ENCODE measurements around the gene EIF5AL1. TPM values are rescaled to one million over a fixed set of nuclear protein-coding genes. Genes with fewer than 3 reads are reported as not detected.
"Not testable (repeated sequence)": the region's sequence is repeated elsewhere in the genome, so short reads cannot be mapped to it uniquely, and the experiment has no call there.

EIF5AL1 gene
- polyA plus RNA-seq (2013, experiment 1 of 2): 3.6 TPM
- 3.4 TPM for polyA plus RNA-seq (2013, experiment 2 of 2)

DNA sequence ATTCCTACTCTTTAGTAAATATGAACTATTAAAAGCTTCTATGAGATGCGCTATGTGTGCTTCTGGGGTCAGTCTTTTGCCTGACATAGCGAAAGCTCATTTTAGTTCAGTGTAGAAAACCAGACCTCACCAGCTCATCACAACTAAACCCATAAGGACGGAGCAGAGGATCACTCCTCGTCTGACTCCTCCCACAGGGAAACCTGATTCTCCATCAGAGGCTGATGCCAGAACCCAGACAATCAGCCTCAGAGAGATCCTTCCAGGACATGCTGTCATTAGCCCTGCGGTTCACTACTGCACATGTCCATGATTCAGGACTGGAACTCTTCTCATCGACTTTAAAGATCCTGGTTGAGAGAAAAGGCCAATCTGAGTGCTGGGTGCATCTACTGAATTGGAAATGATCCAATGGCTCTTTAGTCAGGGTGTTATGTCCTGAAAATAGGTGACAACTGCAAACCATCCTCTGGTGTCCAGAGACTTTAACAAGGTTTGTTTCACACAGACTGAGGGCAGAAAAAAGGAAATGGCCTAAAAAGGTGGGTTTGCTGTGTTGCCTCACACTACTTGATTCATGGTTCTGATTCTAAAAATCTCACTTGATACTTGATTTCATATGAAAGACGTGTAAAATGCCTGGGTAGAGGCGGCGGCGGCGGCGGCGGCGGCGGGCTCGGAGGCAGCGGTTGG is at the start of gene EIF5AL1:
Gene EIF5AL1, plus strand, starts transcription at position 643 of the 693 bp plus-strand sequence. CDS start 117 bp downstream, outside the sequence.
- not testable (repeated sequence) for H3K4me3 ChIP-seq (ENCODE audit: extremely low read depth, insufficient read depth, low read length, poor library complexity, severe bottlenecking); H3K9me3 ChIP-seq (ENCODE audit: control insufficient read depth, low read length); H3K27ac ChIP-seq (ENCODE audit: low read depth, low read length, severe bottlenecking); H3K4me1 ChIP-seq (ENCODE audit: control insufficient read depth, insufficient read depth, low read length, poor library complexity, severe bottlenecking); H3K36me3 ChIP-seq (ENCODE audit: control insufficient read depth, insufficient read depth, low read length)
- no CpG with 5 or more reads among the region's 17 CpGs for WGBS, 2 experiments (ENCODE audit: insufficient coverage in 2 of 2)

DNA sequence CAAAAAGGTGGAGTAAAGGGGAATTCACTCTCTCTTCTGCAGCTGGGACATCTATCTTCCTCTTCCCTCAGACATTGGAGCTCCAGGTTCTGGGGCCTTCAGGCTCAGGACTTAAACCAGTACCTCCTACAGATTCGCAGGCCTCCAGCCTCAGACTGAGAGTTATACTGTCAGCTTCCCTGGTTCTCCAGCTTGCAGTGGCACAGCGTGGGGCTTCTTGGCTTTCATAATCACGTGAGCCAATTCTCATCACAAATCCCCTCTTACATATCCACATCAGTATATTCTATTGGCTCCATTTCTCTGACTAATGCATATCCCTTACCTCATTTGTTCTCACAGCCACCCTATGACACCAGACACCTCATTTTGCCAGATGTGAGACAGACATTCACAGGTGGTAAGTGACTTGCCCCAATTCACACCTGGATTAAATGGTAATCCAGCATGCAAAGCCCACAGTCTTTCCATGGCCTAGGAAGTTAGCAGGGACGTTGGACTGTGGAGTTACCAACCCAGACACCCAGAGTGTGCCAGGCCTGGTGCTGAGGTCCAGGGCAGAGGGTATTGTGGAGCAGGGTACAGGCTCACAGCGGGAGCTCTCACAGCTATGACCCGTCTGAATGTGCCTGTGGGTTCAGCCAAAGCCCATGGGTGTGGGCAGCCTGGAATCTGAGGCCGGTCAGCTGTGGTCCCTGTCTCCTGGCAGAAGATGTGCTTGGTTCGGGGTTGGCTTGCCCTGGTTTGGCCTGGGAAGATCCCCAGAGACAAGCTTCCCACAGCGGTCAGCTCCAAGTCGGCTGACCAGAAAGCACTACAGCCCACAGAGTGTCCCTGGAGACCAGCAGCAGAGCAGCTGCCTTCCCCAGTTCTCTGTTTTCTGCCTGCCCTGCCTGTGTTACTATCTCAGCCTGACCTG is 48.5 kb upstream of the EIF5AL1 start:
- WGBS, 2 experiments (ENCODE audit: insufficient coverage in 2 of 2): 89 to 95% methylated on average over 10 of the region's 10 CpGs
- Histone ChIP-seq H3K36me3 (ENCODE audit: control insufficient read depth, insufficient read depth, low read length) (no peaks in the 10 kb centered on the region), H3K4me1 (ENCODE audit: control insufficient read depth, insufficient read depth, low read length, poor library complexity, severe bottlenecking) (no peaks in the 10 kb centered on the region), H3K4me3 (ENCODE audit: extremely low read depth, insufficient read depth, low read length, poor library complexity, severe bottlenecking) (no peak overlapping the region), H3K9me3 (ENCODE audit: control insufficient read depth, low read length) (no peaks in the 10 kb centered on the region), H3K27ac (ENCODE audit: low read depth, low read length, severe bottlenecking) (no peak overlapping the region)

- no peak overlapping the region for H3K4me3 ChIP-seq (ENCODE audit: extremely low read depth, insufficient read depth, low read length, poor library complexity, severe bottlenecking)
- H3K36me3 ChIP-seq (ENCODE audit: control insufficient read depth, insufficient read depth, low read length): no peaks in the 10 kb centered on the region
- H3K9me3 ChIP-seq (ENCODE audit: control insufficient read depth, low read length): no peaks in the 10 kb centered on the region
- no peak overlapping the region for H3K27ac ChIP-seq (ENCODE audit: low read depth, low read length, severe bottlenecking)
- no peaks in the 10 kb centered on the region for H3K4me1 ChIP-seq (ENCODE audit: control insufficient read depth, insufficient read depth, low read length, poor library complexity, severe bottlenecking)
- 100% methylated on average over 2 of the region's 3 CpGs; no CpG with 5 or more reads in 1 of the 2 experiments for WGBS, 2 experiments (ENCODE audit: insufficient coverage in 2 of 2)
Measured at GRCh38 chr10:79465341-79465740, 47.0 kb upstream of the EIF5AL1 start.

GRCh38 chr10:79468015-79468560 is 44.2 kb upstream of the EIF5AL1 start:
- 83 to 91% methylated on average over 2 of the region's 3 CpGs for WGBS, 2 experiments (ENCODE audit: insufficient coverage in 2 of 2)
- Histone ChIP-seq H3K4me1 (ENCODE audit: control insufficient read depth, insufficient read depth, low read length, poor library complexity, severe bottlenecking) (no peaks in the 10 kb centered on the region), H3K9me3 (ENCODE audit: control insufficient read depth, low read length) (no peaks in the 10 kb centered on the region), H3K27ac (ENCODE audit: low read depth, low read length, severe bottlenecking) (no peak overlapping the region), H3K36me3 (ENCODE audit: control insufficient read depth, insufficient read depth, low read length) (no peaks in the 10 kb centered on the region), H3K4me3 (ENCODE audit: extremely low read depth, insufficient read depth, low read length, poor library complexity, severe bottlenecking) (no peak overlapping the region)

- no peaks in the 10 kb centered on the region for H3K4me1 ChIP-seq (ENCODE audit: control insufficient read depth, insufficient read depth, low read length, poor library complexity, severe bottlenecking)
- H3K4me3 ChIP-seq (ENCODE audit: extremely low read depth, insufficient read depth, low read length, poor library complexity, severe bottlenecking): no peak overlapping the region
- no peaks in the 10 kb centered on the region for H3K9me3 ChIP-seq (ENCODE audit: control insufficient read depth, low read length)
- 82 to 95% methylated on average over 4 to 5 of the region's 6 CpGs for WGBS, 2 experiments (ENCODE audit: insufficient coverage in 2 of 2)
- no peaks in the 10 kb centered on the region for H3K36me3 ChIP-seq (ENCODE audit: control insufficient read depth, insufficient read depth, low read length)
- H3K27ac ChIP-seq (ENCODE audit: low read depth, low read length, severe bottlenecking): no peak overlapping the region
Measured at GRCh38 chr10:79468841-79469585, 43.3 kb upstream of the EIF5AL1 start.

- Histone ChIP-seq H3K36me3 (ENCODE audit: control insufficient read depth, insufficient read depth, low read length) (no peaks in the 10 kb centered on the region), H3K4me3 (ENCODE audit: extremely low read depth, insufficient read depth, low read length, poor library complexity, severe bottlenecking) (no peak overlapping the region), H3K4me1 (ENCODE audit: control insufficient read depth, insufficient read depth, low read length, poor library complexity, severe bottlenecking) (no peaks in the 10 kb centered on the region), H3K9me3 (ENCODE audit: control insufficient read depth, low read length) (no peaks in the 10 kb centered on the region), H3K27ac (ENCODE audit: low read depth, low read length, severe bottlenecking) (no peak overlapping the region)
- WGBS, 2 experiments (ENCODE audit: insufficient coverage in 2 of 2): 81 to 94% methylated on average over 2 to 5 of the region's 8 CpGs
Measured at GRCh38 chr10:79470096-79470495, 42.2 kb upstream of the EIF5AL1 start.

DNA sequence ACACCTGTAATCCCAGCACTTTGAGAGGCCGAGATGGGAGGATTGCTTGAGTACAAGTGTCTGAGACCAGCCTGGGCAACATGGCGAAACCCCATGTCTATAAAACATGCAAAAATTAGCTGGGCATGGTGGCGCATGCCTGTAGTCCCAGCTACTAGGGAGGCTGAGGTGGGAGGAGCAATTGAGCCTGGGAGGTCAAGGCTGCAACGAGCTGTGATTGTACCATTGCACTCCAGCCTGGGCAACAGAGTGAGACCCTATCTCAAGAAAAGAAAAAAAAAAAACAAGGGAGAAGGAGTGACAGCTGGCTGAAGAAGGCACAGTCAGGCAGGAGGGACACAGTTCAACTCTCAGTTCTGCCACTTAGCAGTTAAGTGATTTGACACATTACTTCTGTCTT is 40.6 kb upstream of the EIF5AL1 start:
- Histone ChIP-seq H3K9me3 (ENCODE audit: control insufficient read depth, low read length) (no peaks in the 10 kb centered on the region), H3K27ac (ENCODE audit: low read depth, low read length, severe bottlenecking) (no peak overlapping the region), H3K4me3 (ENCODE audit: extremely low read depth, insufficient read depth, low read length, poor library complexity, severe bottlenecking) (no peak overlapping the region), H3K36me3 (ENCODE audit: control insufficient read depth, insufficient read depth, low read length) (no peaks in the 10 kb centered on the region), H3K4me1 (ENCODE audit: control insufficient read depth, insufficient read depth, low read length, poor library complexity, severe bottlenecking) (no peaks in the 10 kb centered on the region)
- WGBS, 2 experiments (ENCODE audit: insufficient coverage in 2 of 2): 87 to 100% methylated on average over 2 to 4 of the region's 4 CpGs

GRCh38 chr10:79472449-79472848 is 39.9 kb upstream of the EIF5AL1 start:
- 85 to 95% methylated on average over 6 of the region's 7 CpGs for WGBS, 2 experiments (ENCODE audit: insufficient coverage in 2 of 2)
- Histone ChIP-seq H3K27ac (ENCODE audit: low read depth, low read length, severe bottlenecking) (no peak overlapping the region), H3K9me3 (ENCODE audit: control insufficient read depth, low read length) (no peaks in the 10 kb centered on the region), H3K4me3 (ENCODE audit: extremely low read depth, insufficient read depth, low read length, poor library complexity, severe bottlenecking) (no peak overlapping the region), H3K36me3 (ENCODE audit: control insufficient read depth, insufficient read depth, low read length) (no peaks in the 10 kb centered on the region), H3K4me1 (ENCODE audit: control insufficient read depth, insufficient read depth, low read length, poor library complexity, severe bottlenecking) (no peaks in the 10 kb centered on the region)

GRCh38 chr10:79472951-79473350 is 39.4 kb upstream of the EIF5AL1 start:
- Histone ChIP-seq H3K27ac (ENCODE audit: low read depth, low read length, severe bottlenecking) (no peak overlapping the region), H3K9me3 (ENCODE audit: control insufficient read depth, low read length) (no peaks in the 10 kb centered on the region), H3K36me3 (ENCODE audit: control insufficient read depth, insufficient read depth, low read length) (no peaks in the 10 kb centered on the region), H3K4me3 (ENCODE audit: extremely low read depth, insufficient read depth, low read length, poor library complexity, severe bottlenecking) (no peak overlapping the region), H3K4me1 (ENCODE audit: control insufficient read depth, insufficient read depth, low read length, poor library complexity, severe bottlenecking) (no peaks in the 10 kb centered on the region)
- whole genome bisulfite sequencing, 2 experiments (ENCODE audit: insufficient coverage in 2 of 2): 90 to 98% methylated on average over 2 to 5 of the region's 5 CpGs

- Histone ChIP-seq H3K36me3 (ENCODE audit: control insufficient read depth, insufficient read depth, low read length) (no peaks in the 10 kb centered on the region), H3K4me1 (ENCODE audit: control insufficient read depth, insufficient read depth, low read length, poor library complexity, severe bottlenecking) (no peaks in the 10 kb centered on the region), H3K4me3 (ENCODE audit: extremely low read depth, insufficient read depth, low read length, poor library complexity, severe bottlenecking) (no peak overlapping the region), H3K27ac (ENCODE audit: low read depth, low read length, severe bottlenecking) (no peak overlapping the region), H3K9me3 (ENCODE audit: control insufficient read depth, low read length) (no peaks in the 10 kb centered on the region)
- 91 to 100% methylated on average over 5 of the region's 5 CpGs for WGBS, 2 experiments (ENCODE audit: insufficient coverage in 2 of 2)
Measured at GRCh38 chr10:79473496-79474095, 38.7 kb upstream of the EIF5AL1 start.

Data from mesodermal cell (in vitro differentiated cells).